Sigmoid colon (tissue), 7 donors: ENCODE measurements around the gene SCAF4. TPM values are rescaled to one million over a fixed set of nuclear protein-coding genes. Genes with fewer than 3 reads are reported as not detected.

Experiments
- DNase-seq: peaks from one replicate; pipeline ENCODE4 v3.0.0-alpha.2; 2019
- H3K27ac ChIP-seq, 4 donors: fragments of 200-600 bp; sonication (generic); one replicate each; pipeline ENCODE4 v1.5.1; 2016 to 2019; ENCODE audit warnings: mild to moderate bottlenecking in 1 of 4
- H3K27me3 ChIP-seq, 3 donors: fragments of 200-600 bp; sonication (generic); one replicate each; pipeline ENCODE4 v1.5.1; 2019; ENCODE audit warnings: mild to moderate bottlenecking in 1 of 3
- H3K36me3 ChIP-seq, 4 donors: fragments of 200-600 bp; sonication (generic); one replicate each; pipeline ENCODE4 v1.5.1; 2016 to 2019
- H3K4me1 ChIP-seq, 4 donors: fragments of 200-600 bp; sonication (generic); one replicate each; pipeline ENCODE4 v1.5.1; 2017 to 2019
- H3K4me3 ChIP-seq, 4 donors: fragments of 200-600 bp; sonication (generic); one replicate each; pipeline ENCODE4 v1.5.1; 2017 to 2019; ENCODE audit warnings: mild to moderate bottlenecking in 2 of 4, moderate library complexity in 1 of 4
- H3K9me3 ChIP-seq, 4 donors: fragments of 200-600 bp in 3 of 4; sonication (generic) in 3 of 4; one replicate each; pipeline versions ENCODE4 v1.5.1 to v1.6.1; 2013 to 2019
- EP300 ChIP-seq, 4 donors: sonication (generic); formaldehyde crosslinking; IDR thresholded peaks; one replicate each; pipeline ENCODE4 v1.6.1; 2017; ENCODE audit warnings: antibody characterized with exemption in 4 of 4
- POLR2A ChIP-seq, 2 donors: fragments of 450-650 bp; IDR thresholded peaks; one replicate each; pipeline ENCODE4 v1.6.1; 2016; ENCODE audit warnings: antibody characterized with exemption in 2 of 2, mild to moderate bottlenecking in 2 of 2, moderate library complexity in 2 of 2
- POLR2AphosphoS5 ChIP-seq, 4 donors: sonication (generic); formaldehyde crosslinking; IDR thresholded peaks; one replicate each; pipeline ENCODE4 v1.6.1; 2017; ENCODE audit warnings: antibody characterized with exemption in 4 of 4
- WGBS, 2 donors: extraction: QIAGEN DNeasy Blood & Tissue Kit; methylation state at CpG; one replicate each; pipeline ENCODE4 v1.1.7; 2013; 5-methylcytosine and 5-hydroxymethylcytosine counted together
- intact Hi-C: fragments of 100-400 bp; cut with DNase I; formaldehyde crosslinking; loops from one replicate; pipeline ENCODE4 v1.15.1; 2023
- polyA plus RNA-seq, 3 donors: library from polyadenylated mRNA; stranded (reverse); fragments of 200-250 nt; gene quantifications; one replicate each; pipeline ENCODE4 v1.2.3, GENCODE V29; 2013
- total RNA-seq, 4 donors: library from RNA; depleted of rRNA; stranded (reverse); fragments of >200 nt; gene quantifications; one replicate each; pipeline ENCODE4 v1.1.0, GENCODE V29; 2016
- TF ChIP-seq, protein P1 (sequence below), 4 experiments: fragments of 450-650 bp in 3 of 4; fragments of 200-600 bp in 1 of 4; IDR thresholded peaks; one replicate each; pipeline ENCODE4 v1.5.1; 2016 to 2019; ENCODE audit warnings: antibody characterized with exemption in 4 of 4, mild to moderate bottlenecking in 3 of 4, moderate library complexity in 2 of 4
- donor health status: healthy with polysubstance abuse.
- donor health status: Bipolar disorder and iron deficiency.
- donor health status: healthy.

SCAF4 gene
- total and polyA plus RNA-seq, 7 donors = 6.0 to 19.1 (median 11.4) TPM

DNA sequence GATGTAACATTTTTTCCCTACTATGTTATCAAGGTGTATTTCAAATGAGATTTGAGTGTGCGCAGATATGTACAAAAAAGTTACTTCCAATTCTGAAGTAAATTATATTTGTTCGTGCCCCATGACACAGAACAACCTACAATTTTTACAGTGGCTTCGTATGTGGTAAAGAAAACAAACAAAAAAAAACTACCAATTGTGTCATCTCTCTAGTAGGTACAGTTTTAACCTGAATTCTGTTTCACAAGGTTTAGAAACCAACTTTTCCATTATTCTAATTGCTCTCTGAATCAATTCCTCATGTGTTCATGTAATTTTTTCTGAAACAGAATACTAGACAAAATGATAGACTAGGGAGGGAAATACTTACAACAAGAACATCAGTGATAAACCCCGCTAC lies 7.4 kb downstream of the SCAF4 start:
- no peak overlapping the region for H3K27ac ChIP-seq
- no peak for DNase-seq
- intact Hi-C loops = no loop called here
- no peaks in the 10 kb centered on the region for H3K36me3 ChIP-seq
- H3K9me3 ChIP-seq = no peaks in the 10 kb centered on the region
- WGBS, 2 donors = 61 to 79% methylated on average over 4 of the region's 4 CpGs
- no peaks in the 10 kb centered on the region for H3K27me3 ChIP-seq
- no peak for TF ChIP-seq POLR2AphosphoS5 (IDR thresholded peaks at IDR 0.05)
- TF ChIP-seq POLR2A (IDR thresholded peaks at IDR 0.05) = no peak
- TF ChIP-seq EP300 (IDR thresholded peaks at IDR 0.05) = no peak
- TF ChIP-seq, protein P1, sequence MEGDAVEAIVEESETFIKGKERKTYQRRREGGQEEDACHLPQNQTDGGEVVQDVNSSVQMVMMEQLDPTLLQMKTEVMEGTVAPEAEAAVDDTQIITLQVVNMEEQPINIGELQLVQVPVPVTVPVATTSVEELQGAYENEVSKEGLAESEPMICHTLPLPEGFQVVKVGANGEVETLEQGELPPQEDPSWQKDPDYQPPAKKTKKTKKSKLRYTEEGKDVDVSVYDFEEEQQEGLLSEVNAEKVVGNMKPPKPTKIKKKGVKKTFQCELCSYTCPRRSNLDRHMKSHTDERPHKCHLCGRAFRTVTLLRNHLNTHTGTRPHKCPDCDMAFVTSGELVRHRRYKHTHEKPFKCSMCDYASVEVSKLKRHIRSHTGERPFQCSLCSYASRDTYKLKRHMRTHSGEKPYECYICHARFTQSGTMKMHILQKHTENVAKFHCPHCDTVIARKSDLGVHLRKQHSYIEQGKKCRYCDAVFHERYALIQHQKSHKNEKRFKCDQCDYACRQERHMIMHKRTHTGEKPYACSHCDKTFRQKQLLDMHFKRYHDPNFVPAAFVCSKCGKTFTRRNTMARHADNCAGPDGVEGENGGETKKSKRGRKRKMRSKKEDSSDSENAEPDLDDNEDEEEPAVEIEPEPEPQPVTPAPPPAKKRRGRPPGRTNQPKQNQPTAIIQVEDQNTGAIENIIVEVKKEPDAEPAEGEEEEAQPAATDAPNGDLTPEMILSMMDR (IDR thresholded peaks at IDR 0.05) = no peak
- H3K4me3 ChIP-seq = no peak overlapping the region
- peaks cover 0 to 76% (median 38%) of the 10 kb centered on the region in 4 donors for H3K4me1 ChIP-seq

DNA sequence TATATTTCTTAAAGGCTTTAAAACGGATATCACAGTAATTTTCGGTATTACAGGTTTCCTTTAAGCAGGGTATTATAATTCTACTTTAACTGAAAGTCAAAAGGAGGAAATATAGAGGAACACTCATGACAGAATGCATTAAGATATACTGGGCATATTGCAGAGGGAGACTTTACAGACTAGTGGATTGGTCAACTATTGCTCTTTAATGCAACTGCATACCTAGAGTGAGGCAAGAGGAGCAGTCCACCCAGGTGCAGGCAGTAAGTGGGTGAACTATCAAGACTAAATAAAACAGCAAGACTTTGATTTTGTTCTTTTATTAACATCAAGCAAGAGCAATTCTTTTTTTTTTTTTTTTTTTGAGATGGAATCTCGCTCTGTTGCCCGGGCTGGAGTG lies 10.5 kb downstream of the SCAF4 start:
- Histone ChIP-seq H3K36me3 (no peaks in the 10 kb centered on the region), H3K27me3 (no peaks in the 10 kb centered on the region), H3K9me3 (no peaks in the 10 kb centered on the region), H3K27ac (no peak overlapping the region), H3K4me1 (peaks cover 0 to 52% (median 22%) of the 10 kb centered on the region in 4 donors), H3K4me3 (no peak overlapping the region)
- DNase-seq = no peak
- intact Hi-C loops = no loop called here
- 69 to 80% methylated on average over 4 of the region's 4 CpGs for WGBS, 2 donors
- TF ChIP-seq EP300 (IDR thresholded peaks at IDR 0.05) (no peak), POLR2AphosphoS5 (IDR thresholded peaks at IDR 0.05) (no peak)
- TF ChIP-seq, protein P1 (IDR thresholded peaks at IDR 0.05) = no peak

DNA sequence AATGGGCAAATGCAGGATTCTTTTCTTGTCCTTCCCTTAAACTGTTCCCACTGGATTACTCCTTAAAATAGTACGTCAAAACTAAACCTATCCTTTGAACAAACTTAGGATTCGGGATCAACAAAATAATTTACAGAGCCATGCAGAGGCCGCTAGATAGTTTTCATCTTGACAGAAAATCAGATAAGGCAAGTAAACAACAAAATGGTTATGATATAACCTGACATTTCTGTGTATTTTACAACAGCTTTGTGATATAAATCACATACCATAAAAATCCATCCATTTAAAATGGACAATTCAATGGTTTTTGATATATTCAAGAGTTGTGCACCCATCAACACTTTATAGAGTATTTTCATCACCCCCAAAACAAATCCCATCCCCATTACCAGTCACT lies 11.2 kb downstream of the SCAF4 start:
- Histone ChIP-seq H3K9me3 (no peaks in the 10 kb centered on the region), H3K27me3 (no peaks in the 10 kb centered on the region), H3K36me3 (no peaks in the 10 kb centered on the region), H3K4me3 (no peak overlapping the region), H3K4me1 (peaks cover 0 to 52% (median 25%) of the 10 kb centered on the region in 4 donors), H3K27ac (no peak overlapping the region)
- TF ChIP-seq, protein P1 (IDR thresholded peaks at IDR 0.05) = no peak
- TF ChIP-seq POLR2AphosphoS5 (IDR thresholded peaks at IDR 0.05) (no peak), EP300 (IDR thresholded peaks at IDR 0.05) (no peak), POLR2A (IDR thresholded peaks at IDR 0.05) (no peak)
- no peak for DNase-seq
- 22 to 64% methylated on average over 3 of the region's 3 CpGs for WGBS, 2 donors
- intact Hi-C loops = no loop called here

GRCh38 chr21:31720330-31720729 lies 11.6 kb downstream of the SCAF4 start:
- H3K4me1 ChIP-seq = peaks cover 0 to 55% (median 25%) of the 10 kb centered on the region in 4 donors
- no peak overlapping the region for H3K4me3 ChIP-seq
- H3K36me3 ChIP-seq = no peaks in the 10 kb centered on the region
- intact Hi-C loops = no loop called here
- H3K27me3 ChIP-seq = no peaks in the 10 kb centered on the region
- H3K27ac ChIP-seq = no peak overlapping the region
- H3K9me3 ChIP-seq = no peaks in the 10 kb centered on the region
- DNase-seq = no peak
- no peak for TF ChIP-seq POLR2A (IDR thresholded peaks at IDR 0.05)
- TF ChIP-seq, protein P1 (IDR thresholded peaks at IDR 0.05) = no peak
- TF ChIP-seq POLR2AphosphoS5 (IDR thresholded peaks at IDR 0.05) = no peak
- TF ChIP-seq EP300 (IDR thresholded peaks at IDR 0.05) = no peak
- 19 to 51% methylated on average over 2 of the region's 2 CpGs for WGBS, 2 donors

DNA sequence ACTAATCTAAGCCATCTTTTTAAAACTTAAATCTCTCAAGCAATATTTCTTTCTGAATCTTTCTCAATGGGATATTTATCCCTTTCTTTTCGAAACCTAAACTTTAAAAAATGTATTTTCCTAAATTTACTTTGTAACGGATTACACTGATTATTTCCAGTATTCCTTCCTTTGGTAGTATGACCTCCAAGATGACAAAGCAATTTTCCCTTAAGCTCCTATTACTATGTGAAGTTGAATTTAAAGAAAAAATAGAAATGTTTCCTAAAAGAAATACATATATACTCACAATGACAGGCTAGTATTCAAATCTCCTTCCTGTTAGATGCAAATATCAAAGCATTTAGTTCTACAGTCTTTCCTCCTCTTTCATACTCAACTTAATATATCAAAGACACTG lies 15.8 kb downstream of the SCAF4 start:
- WGBS, 2 donors = 92 to 94% methylated on average over 2 of the region's 2 CpGs
- TF ChIP-seq EP300 (IDR thresholded peaks at IDR 0.05) = no peak
- TF ChIP-seq POLR2AphosphoS5 (IDR thresholded peaks at IDR 0.05) = no peak
- no peak for TF ChIP-seq POLR2A (IDR thresholded peaks at IDR 0.05)
- TF ChIP-seq, protein P1 (IDR thresholded peaks at IDR 0.05) = no peak
- H3K4me3 ChIP-seq = no peak overlapping the region
- no peaks in the 10 kb centered on the region for H3K9me3 ChIP-seq
- H3K27ac ChIP-seq = no peak overlapping the region
- H3K4me1 ChIP-seq = peaks cover 0 to 60% (median 34%) of the 10 kb centered on the region in 4 donors
- H3K36me3 ChIP-seq = no peaks in the 10 kb centered on the region
- intact Hi-C loops = no loop called here
- no peaks in the 10 kb centered on the region for H3K27me3 ChIP-seq
- no peak for DNase-seq
